GM21367 (cell line): ENCODE data around the gene ADGRE1.

Source experiments
- ATAC-seq: cut with Tn5 transposase; IDR thresholded peaks from one replicate; pipeline ENCODE4 v1.9.1; 2021; ENCODE audit not compliant: unreplicated experiment

The ADGRE1 gene

DNA sequence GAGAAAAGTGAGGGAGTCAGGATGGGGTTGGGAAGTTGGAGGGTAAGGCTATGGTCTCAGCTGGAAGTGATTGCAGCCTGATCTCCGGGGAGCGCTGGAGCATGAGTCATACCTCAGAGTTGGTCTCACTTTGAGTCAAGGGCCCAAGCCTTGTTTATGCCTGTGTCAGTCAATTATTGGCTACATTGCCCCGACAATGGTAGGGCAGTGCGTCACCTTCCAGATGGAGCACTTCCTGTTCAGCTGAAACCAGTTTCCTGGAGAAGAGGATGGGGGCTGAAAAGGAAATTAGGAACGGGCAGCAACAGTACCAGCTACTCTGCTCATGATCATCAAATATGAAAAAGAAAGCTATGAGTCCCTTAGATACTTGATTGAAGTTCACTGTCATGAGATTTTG is 60.4 kb downstream of the ADGRE1 start:
- ATAC-seq = no peak

GRCh38 chr19:6948884-6949283 is 61.5 kb downstream of the ADGRE1 start:
- no peak for ATAC-seq

DNA sequence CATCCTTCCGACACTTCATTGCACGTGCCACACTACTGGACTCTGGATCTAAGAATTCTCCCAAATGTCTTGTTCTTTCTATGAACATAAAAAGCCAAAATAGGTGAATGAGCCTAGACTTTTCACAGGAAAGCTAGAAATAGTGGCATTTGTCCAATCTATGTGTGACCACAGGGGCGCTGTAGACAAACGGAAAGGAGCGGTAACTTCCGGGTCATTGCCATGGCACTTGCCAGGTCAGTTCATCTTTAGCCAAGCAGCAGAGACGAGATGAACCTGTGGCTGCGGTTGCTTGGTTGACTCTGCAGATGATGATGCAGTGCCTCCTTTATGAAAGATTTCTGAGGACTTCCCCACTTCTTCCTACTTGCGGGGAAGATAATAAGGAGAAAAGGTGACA is 65.6 kb downstream of the ADGRE1 start:
- ATAC-seq = no peak

DNA sequence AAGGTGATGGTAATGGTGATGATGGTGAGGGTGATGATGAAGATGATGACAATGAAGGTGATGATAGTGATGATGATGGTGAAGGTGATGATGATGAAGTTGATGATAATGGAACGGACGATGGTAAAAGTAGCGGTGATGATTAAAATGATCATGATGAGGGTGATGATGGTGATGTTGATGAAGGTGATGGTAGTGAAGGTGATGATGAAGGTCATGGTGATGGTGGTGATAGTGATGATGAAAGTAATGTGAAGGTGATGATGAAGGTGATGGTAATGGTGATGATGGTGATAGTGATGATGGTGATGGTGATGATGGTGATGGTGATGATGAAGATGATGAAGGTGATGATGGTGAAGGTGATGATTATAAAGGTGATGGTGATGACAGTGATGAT is 67.7 kb downstream of the ADGRE1 start:
- no peak for ATAC-seq

- no peak for ATAC-seq
These were observed 69.2 kb downstream of the ADGRE1 start for GRCh38 chr19:6956573-6956972.

DNA sequence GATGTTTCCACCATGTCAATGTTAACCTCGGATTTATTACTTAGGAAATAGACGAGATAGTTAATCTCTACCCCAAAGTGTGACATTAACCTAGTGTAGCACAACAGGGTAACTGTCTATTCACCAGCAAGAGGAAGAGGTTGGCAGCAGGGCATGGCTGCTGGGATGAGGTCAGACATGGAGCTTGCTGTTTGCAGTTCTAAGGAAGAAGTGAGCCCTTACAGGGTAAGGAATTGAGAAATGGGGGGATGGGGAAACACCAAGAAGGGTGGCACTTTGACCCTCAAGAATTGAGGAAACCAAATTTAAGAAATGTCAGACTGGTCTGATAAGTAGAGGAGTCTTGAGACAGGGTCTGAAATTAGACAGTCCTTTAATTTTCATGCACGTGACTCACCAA is 71.4 kb downstream of the ADGRE1 start:
- ATAC-seq = no peak

DNA sequence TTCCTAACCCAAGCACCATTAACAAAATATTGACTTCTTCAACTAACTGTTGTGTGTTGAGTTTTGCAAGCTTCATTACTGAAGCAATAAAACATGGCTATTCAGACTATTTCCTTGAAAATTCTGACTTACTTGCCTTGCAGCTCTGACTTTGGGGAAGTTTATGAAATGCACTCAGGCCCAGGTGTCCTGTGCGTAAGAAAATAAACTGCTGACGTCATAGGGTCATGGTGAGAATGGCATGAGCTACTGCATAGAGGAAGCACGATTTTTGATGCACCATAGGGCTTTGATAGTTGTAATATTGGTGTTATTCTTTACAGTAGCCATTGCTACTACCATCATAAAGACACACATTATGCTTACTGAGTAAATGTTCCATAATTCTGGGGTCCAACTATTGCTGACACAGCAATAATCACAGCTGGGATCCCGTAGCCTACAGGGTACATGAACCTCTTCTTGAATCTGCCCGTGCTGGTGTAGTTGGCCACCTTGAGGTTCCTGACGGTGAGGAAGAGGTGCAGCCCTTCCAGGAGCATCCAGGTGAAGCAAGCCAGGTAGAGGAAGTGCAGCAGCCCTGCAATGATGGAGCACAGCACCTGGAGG is 76.0 kb downstream of the ADGRE1 start:
- ATAC-seq = no peak

- ATAC-seq = no peak
These were observed 76.6 kb downstream of the ADGRE1 start for GRCh38 chr19:6963937-6964336.

- ATAC-seq = no peak
These were observed 80.6 kb downstream of the ADGRE1 start for GRCh38 chr19:6967967-6968366.

GRCh38 chr19:6969490-6969889 is 82.1 kb downstream of the ADGRE1 start:
- ATAC-seq = no peak

DNA sequence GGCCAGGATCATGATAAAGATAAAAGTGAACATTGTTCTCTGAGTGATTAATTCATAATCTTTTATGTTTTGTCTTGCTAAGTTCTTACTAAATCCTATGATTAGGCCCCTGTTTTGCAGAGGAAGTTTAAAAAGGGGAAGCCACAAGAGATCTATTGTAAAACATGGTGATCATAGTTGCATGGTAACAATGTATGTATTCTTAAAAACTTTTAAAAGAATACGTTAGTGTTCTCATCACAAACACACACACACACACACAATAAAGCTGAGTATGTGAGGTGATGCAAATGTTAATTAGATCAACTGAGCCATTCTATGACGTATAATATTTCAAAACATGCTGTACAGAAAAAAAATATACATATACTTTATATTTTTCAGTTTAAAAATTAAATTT is 82.6 kb downstream of the ADGRE1 start:
- no peak for ATAC-seq

DNA sequence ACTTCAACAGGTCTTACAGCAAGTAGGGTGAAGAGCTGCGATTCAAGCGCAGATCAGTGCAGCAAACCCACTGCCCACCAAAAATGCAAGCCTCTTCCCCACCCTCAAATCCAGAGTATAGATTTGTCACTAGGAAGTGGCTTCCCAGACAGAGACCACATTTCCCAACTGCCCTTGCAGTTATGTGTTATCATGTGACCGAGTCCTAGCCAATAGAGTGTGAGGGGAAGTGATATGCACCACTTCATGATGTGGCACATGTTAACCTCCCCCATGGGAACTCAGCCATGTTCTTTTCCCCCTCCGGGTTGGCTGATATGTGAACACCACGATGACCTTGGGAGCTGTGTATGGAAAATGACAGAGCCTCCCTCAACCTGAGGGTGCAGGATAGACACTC is 83.1 kb downstream of the ADGRE1 start:
- ATAC-seq = no peak

DNA sequence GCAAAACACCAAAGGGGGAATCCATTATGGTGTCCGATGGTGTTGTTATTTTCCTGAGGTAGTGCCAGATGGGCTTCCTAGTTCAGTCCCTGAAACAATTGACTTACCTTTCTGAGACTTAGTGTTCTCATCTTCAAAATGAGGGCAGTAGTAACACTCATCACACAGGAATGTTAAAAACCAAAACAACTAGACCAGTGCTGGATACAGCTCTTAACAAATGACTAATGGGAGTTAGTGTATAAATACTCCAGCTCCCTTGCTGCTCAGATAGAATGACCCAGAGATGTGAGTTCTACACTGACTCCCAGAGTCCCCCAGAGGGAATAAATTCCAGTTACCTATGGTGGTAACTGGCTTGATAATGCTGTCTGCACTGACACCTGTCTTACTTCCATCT is 84.0 kb downstream of the ADGRE1 start:
- no peak for ATAC-seq

GRCh38 chr19:6976197-6976596 is 88.8 kb downstream of the ADGRE1 start:
- no peak for ATAC-seq

DNA sequence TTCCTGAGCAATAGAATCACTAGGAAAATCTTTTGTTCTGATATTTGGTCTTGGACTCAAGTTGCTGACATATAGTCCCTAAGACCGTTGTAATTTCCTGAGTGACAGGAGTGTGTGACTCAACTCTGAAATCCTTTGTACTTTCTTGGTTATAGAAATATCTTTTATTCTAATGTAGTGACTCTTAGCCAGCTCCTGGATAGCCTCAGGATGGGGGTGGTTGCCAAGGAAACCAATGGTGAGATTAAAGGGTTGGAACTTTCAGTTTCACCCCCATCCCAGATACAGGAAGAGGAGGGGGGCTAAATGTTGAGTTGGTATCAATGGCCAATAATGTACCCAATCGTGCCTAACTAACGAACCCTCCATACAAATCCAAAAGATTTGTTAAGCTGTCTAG is 92.0 kb downstream of the ADGRE1 start:
- no peak for ATAC-seq

DNA sequence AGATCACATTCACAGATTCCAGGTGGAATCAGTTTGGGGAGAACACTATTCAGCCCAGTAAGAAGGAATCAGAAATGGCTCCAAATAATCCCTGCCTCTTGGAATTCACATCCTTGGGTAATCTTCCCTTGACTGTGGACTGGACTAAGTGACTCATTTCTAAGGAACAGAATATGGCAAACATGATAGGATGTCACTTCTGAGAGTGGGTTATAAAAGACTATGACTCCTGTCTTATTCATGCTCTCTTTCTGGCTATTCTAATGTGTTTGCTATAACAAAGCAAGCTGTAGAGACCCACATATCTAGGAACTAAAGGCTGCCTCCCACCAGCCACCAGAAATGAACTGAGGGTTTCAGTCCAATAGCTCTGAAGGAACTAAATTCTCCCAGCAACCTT is 96.1 kb downstream of the ADGRE1 start:
- no peak for ATAC-seq

GRCh38 chr19:6987850-6988249 is 100.5 kb downstream of the ADGRE1 start:
- ATAC-seq = no peak

GRCh38 chr19:6988257-6988656 is 100.9 kb downstream of the ADGRE1 start:
- no peak for ATAC-seq
